ENCODE data around the gene ILRUN. TPM values are rescaled to one million over a fixed set of nuclear protein-coding genes. Genes with fewer than 3 reads are reported as not detected.

Gene ILRUN
- total RNA-seq: 50.9 and 60.2 TPM in 2 replicates

DNA sequence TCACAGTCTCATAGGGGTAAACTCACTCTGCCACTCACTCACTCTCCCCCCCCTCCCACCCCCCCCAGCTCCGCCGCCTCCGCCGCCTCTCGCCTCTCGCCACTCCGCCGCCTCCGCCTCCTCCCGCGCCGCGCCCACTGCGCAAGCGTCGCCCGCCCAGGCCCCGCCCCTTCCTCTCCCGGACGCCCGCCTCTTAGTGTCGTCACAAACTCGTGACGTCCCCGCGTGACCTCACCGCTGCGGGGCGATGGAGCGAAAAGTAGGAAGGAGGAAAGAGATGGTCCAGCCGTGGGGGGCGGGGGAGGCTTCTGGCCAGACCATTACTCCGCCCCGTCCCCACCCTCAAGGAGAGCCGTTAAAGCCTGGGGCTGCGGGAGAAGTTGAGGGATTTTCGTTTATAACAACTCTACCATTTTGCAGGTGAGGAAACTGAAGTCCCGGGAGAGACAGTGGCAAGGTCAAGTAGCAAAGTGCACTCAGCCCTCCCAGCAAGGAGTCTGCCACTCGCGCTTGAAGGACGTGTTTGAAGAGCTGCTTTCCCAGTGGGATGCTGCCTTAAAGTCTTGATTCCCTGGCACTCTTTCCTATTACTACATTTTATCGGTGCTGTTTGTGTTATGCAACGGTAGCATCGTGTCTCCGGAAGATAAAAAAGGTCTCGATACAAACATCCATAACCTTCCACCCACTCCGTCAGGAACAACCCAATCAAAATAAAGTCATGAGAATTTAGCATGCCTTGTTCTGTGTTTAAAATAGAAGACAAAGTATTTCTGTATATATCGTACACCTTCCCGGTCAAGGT lies at the start of gene ILRUN:
TSS of gene ILRUN (minus strand) at position 29 of the 805 bp plus-strand sequence. CDS start 164 bp downstream, outside the sequence.

Other genes starting within 250 kb of the ILRUN start
- not detected in 2 replicates for gene PACSIN1, start 230.7 kb downstream of the ILRUN start, total RNA-seq
- gene SPDEF, start 140.4 kb downstream of the ILRUN start, total RNA-seq: under 0.01 TPM in 1 of 2 replicates, not detected in the other
- 39.6 and 55.6 TPM in 2 replicates for gene SNRPC, start 60.7 kb upstream of the ILRUN start, total RNA-seq
- gene BLTP3A, start 95.3 kb upstream of the ILRUN start, total RNA-seq: 5.0 and 8.2 TPM in 2 replicates
- gene TAF11, start 191.3 kb upstream of the ILRUN start, total RNA-seq: 18.6 and 18.9 TPM in 2 replicates
- gene ANKS1A, start 192.5 kb upstream of the ILRUN start, total RNA-seq: 7.9 and 9.9 TPM in 2 replicates

All from uterine smooth muscle cell (primary cell).